NCI-H146 (cell line): Measurements from ENCODE around the gene AKAP6.

Experiments
- DNase-seq: peaks from one replicate; lab custom pipeline; 2025; lab: John Stamatoyannopoulos, UW

The AKAP6 gene

GRCh38 chr14:32823706-32824105 lies 494.6 kb downstream of the AKAP6 start:
- DNase-seq: no peak

GRCh38 chr14:32824195-32824594 lies 495.1 kb downstream of the AKAP6 start:
- DNase-seq: no peak

DNA sequence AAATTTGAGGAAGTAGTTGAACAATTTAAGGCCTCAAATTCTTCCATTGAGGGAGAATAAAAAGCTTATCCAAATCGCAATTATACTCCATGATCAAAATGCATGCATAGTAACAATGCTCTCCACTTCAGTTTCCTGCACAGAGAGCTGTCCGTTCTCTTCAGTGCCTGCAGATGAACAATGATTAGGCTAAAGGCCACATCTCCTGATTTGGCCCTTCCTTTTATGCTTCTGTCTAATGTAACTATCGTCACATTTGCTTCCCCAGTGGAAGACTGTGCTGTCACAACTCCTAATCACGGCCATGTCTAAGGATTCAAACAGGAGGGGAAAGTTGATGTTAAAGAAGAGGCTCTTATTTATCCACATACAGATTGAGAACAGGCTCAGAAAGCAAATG lies 496.0 kb downstream of the AKAP6 start:
- no peak for DNase-seq

DNA sequence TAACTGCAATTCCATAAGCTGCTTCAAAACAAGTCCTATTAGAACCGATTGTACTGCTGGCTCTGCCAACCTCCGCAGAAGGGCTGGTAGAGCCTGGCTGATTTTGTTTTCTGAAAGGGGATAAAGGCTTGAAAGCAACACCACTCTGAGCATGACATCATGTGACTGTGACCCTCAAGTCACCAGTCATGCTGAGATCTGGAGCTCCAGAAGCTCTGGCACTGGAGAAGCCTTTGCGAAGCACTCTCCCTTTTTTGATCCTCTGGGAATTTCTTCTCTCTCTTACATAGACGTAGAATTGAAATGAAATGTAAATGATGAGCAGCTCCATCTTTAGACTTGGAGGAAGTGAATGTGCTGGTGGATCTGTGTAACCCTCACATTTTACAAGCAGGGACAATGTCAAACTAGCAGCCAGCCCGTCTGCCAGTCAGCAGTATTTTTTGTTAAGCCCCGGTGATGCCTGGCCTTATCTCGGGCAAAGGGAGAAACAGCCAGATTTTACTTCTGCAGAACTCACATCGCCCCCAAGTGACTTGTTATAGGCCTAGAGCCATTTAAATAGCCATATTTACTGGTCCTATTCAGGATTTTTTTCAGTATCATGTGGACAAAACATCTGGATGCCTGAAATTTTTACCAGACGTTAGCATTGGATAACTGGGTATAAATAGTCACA lies 497.4 kb downstream of the AKAP6 start:
- DNase-seq: peak; percentile 1

GRCh38 chr14:32827514-32827913 lies 498.4 kb downstream of the AKAP6 start:
- DNase-seq: no peak

DNA sequence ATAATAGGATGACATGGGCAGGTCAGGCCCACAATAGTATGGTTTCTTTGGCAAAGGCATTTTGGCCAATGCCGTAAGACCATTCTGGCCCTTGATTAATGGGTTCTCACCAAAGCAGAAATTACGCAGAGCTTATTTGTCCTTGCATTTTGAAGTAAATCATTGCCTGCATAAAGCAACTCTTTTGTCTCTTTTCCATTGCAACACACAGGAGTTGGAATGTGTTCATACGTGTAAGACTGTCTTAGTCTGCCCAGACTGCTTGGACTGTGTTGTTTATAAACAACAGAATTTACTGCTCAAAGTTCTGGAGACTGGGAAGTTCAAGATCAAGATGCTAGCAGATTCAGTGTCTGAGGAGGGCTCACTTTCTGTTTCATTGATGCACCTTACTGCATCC lies 506.8 kb downstream of the AKAP6 start:
- no peak for DNase-seq

GRCh38 chr14:32841698-32842097 lies 512.6 kb downstream of the AKAP6 start:
- no peak for DNase-seq

GRCh38 chr14:32846821-32847365 lies 517.8 kb downstream of the AKAP6 start:
- no peak for DNase-seq

DNA sequence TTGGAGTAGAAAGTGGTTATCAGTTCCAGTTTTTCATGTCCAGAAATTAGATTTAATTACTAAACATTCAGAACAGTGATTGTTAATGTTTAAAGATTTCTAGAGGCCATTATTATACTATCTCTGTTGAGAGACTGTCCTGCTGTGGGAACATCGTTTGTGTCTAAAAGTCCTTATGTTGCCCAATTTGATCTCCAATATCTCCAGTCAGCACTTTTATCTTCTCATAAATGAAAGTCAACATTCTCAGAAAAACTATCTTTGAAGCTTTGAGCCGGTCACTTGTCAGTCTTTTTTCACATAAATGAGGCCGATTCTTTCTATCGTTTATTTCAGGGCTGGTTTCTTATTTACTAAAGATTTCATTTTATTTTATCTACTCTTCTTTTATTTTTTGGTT lies 518.8 kb downstream of the AKAP6 start:
- no peak for DNase-seq

- peak; percentile 0 for DNase-seq
These were observed 536.8 kb downstream of the AKAP6 start for GRCh38 chr14:32865827-32866376.

DNA sequence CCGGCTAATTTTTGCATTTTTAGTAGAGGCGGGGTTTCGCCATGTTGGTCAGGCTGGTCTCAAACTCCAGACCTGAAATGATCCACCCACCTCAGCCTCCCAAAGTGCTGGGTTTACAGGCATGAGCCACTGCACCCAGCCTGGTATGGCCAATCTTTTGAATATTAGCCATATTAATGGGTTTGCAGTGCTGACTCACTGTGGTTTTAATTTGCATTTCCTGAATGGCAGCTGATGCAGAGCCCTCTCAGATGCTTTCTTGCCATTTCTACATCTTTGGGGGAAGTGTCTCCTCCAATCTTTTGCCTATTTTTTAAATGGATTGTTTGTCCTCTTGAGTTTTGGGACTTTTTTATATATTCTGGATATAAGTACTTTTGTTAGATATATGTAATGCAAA lies 554.1 kb downstream of the AKAP6 start:
- DNase-seq: no peak
